NCI-H2171 treated with DMSO at 0.1 percent for 48 hours (cell line): ENCODE results near the gene UGT2B11.
"Not testable (repeated sequence)": the region's sequence is repeated elsewhere in the genome, so short reads cannot be mapped to it uniquely, and the experiment has no call there.

Source experiments
- DNase-seq: peaks from one replicate; lab custom pipeline; 2025; lab: John Stamatoyannopoulos, UW

Gene UGT2B11

GRCh38 chr4:69214716-69215115 lies at the start of gene UGT2B11:
UGT2B11 (minus strand) TSS chr4:69214748; CDS start chr4:69214722, 26 bp downstream.
- DNase-seq: no peak

- not testable (repeated sequence) for DNase-seq
Observed at GRCh38 chr4:69253147-69253772, 38.7 kb upstream of the UGT2B11 start.

- DNase-seq: not testable (repeated sequence)
Observed at GRCh38 chr4:69250884-69251283, 36.3 kb upstream of the UGT2B11 start.

GRCh38 chr4:69242562-69243240 lies 28.2 kb upstream of the UGT2B11 start:
- DNase-seq: not testable (repeated sequence)

- not testable (repeated sequence) for DNase-seq
Observed at GRCh38 chr4:69241746-69242145, 27.2 kb upstream of the UGT2B11 start.

- DNase-seq: not testable (repeated sequence)
Observed at GRCh38 chr4:69240787-69241186, 26.2 kb upstream of the UGT2B11 start.

- DNase-seq: no peak
Observed at GRCh38 chr4:69239557-69240168, 25.1 kb upstream of the UGT2B11 start.

GRCh38 chr4:69239092-69239491 lies 24.5 kb upstream of the UGT2B11 start:
- DNase-seq: no peak

GRCh38 chr4:69224891-69225290 lies 10.3 kb upstream of the UGT2B11 start:
- DNase-seq: no peak

- DNase-seq: not testable (repeated sequence)
Observed at GRCh38 chr4:69223277-69223676, 8.7 kb upstream of the UGT2B11 start.

- not testable (repeated sequence) for DNase-seq
Observed at GRCh38 chr4:69218491-69218890, 3.9 kb upstream of the UGT2B11 start.

GRCh38 chr4:69210911-69211310 lies 3.6 kb downstream of the UGT2B11 start:
- no peak for DNase-seq

- not testable (repeated sequence) for DNase-seq
Observed at GRCh38 chr4:69198506-69198905, 16.0 kb downstream of the UGT2B11 start.

GRCh38 chr4:69196209-69196965 lies 18.2 kb downstream of the UGT2B11 start:
- no peak for DNase-seq

GRCh38 chr4:69194166-69194565 lies 20.4 kb downstream of the UGT2B11 start:
- DNase-seq: no peak

- DNase-seq: not testable (repeated sequence)
Observed at GRCh38 chr4:69191905-69192304, 22.6 kb downstream of the UGT2B11 start.

- not testable (repeated sequence) for DNase-seq
Observed at GRCh38 chr4:69190621-69191020, 23.9 kb downstream of the UGT2B11 start.

- DNase-seq: not testable (repeated sequence)
Observed at GRCh38 chr4:69181519-69182169, 32.9 kb downstream of the UGT2B11 start.

GRCh38 chr4:69179817-69180216 lies 34.7 kb downstream of the UGT2B11 start:
- not testable (repeated sequence) for DNase-seq

GRCh38 chr4:69178751-69179205 lies 35.8 kb downstream of the UGT2B11 start:
- DNase-seq: not testable (repeated sequence)

GRCh38 chr4:69170233-69171134 lies 44.1 kb downstream of the UGT2B11 start:
- DNase-seq: peak; percentile 21
